ENCODE data around the gene SMC5. TPM values are rescaled to one million over a fixed set of nuclear protein-coding genes. Genes with fewer than 3 reads are reported as not detected.
"Not testable (repeated sequence)": the region's sequence is repeated elsewhere in the genome, so short reads cannot be mapped to it uniquely, and the experiment has no call there.

The SMC5 gene
- total RNA-seq, 1 donor from 2014 or later, result 14.7 TPM

GRCh38 chr9:70363760-70364159, 105.0 kb downstream of the SMC5 start:
- DNase-seq (ENCODE audit: low read depth in 2 of 2), result no peak

DNA sequence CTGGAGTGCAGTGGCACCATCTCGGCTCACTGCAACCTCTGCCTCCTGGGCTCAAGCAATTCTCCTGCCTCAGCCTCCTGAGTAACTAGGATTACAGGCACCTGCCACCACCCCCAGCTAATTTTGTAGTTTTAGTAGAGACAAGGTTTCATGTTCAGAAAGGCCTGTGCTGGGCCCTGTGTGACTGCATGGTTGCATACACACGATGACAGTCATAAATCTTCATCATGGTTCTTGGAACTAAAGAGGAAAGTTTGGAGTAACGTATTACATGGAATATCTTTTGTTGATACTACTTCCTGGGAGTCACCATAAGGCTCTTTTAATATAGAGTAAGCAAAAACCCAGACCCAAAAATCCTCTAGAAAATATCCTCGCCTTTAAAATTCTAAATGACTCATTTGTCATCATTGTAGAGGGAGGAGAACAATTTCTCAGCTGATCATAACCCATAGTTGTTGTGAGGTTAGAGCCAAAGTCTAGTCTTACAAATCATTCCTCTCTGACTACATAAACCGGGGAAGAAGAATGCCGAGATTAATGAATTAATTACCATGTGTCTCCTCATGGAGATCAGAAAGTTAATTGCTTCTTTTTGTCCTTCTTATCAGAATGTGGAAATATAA, 108.6 kb downstream of the SMC5 start:
- no peak for DNase-seq (ENCODE audit: low read depth in 2 of 2)

DNA sequence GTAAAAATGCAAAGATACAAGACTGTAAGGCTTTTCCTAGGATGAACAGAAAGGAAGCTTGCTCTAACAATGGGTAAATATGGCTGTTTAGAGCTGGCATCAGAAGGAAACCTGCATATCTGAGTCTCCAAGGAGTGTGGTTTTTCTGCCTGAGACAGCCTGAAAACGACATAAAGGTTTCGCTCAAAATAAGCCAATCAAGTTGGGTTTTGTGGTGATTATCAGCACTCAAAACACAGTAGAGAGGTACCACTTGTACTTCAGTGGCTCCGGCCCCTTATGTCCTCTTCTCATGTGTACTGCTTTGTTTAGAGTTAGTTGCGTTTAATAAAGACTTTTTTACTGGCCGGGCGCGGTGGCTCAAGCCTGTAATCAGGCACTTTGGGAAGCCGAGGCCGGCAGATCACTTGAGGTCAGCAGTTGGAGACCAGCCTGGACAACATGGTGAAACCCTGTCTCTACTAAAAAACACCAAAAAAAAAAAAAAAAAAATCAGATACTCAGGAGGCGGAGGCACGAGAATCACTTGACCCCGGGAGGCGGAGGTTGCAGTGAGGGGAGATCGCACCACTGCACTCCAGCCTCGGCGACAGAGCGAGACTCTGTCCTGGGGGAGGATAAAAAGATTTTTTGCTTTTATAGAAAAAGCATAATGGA, 116.3 kb downstream of the SMC5 start:
- no peak for DNase-seq (ENCODE audit: low read depth in 2 of 2)

- DNase-seq (ENCODE audit: low read depth in 2 of 2), result no peak
Measured at GRCh38 chr9:70382046-70382708, 123.4 kb downstream of the SMC5 start.

- no peak for DNase-seq (ENCODE audit: low read depth in 2 of 2)
Measured at GRCh38 chr9:70382709-70383605, 124.2 kb downstream of the SMC5 start.

DNA sequence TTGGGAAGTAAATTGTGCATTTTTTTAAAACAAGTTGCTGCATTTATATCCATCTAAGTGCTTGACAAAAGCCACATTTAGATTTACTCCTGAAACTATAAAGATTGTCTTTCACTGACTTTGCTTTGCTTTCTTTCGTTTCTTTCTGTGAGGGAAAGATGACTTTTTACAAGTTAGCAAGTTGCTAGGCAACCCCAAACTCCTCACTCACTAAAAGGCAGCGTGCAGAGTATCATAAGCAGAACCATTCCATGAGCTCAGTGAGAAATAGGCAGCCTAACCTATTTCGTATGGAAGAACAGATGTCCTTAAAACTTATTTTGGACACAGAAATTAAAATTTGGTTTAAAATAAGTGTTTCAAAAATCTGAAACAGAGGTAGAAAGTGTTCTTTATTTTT, 126.6 kb downstream of the SMC5 start:
- no peak for DNase-seq (ENCODE audit: low read depth in 2 of 2)

DNA sequence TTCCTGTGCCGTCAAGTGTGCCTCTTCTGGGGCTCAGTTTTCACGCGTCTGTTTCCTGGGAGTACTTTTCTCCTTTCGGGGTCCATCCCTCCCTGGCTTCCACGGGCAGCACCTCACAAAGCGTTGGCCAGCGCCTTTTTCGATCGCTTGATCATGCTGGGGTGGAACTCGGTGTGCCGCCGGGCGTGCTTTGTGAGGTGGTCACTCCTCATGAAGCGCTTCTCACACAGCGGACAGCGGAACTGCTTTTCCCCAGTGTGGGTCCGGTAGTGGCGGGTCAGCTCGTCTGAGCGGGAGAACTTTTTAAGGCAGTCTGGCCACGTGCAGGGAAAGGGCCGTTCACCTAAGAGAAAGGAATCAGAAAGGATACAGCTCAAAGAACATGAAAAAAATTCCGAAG, 128.9 kb downstream of the SMC5 start:
- DNase-seq (ENCODE audit: low read depth in 2 of 2), result no peak

GRCh38 chr9:70389188-70389587, 130.4 kb downstream of the SMC5 start:
- DNase-seq (ENCODE audit: low read depth in 2 of 2), result no peak

DNA sequence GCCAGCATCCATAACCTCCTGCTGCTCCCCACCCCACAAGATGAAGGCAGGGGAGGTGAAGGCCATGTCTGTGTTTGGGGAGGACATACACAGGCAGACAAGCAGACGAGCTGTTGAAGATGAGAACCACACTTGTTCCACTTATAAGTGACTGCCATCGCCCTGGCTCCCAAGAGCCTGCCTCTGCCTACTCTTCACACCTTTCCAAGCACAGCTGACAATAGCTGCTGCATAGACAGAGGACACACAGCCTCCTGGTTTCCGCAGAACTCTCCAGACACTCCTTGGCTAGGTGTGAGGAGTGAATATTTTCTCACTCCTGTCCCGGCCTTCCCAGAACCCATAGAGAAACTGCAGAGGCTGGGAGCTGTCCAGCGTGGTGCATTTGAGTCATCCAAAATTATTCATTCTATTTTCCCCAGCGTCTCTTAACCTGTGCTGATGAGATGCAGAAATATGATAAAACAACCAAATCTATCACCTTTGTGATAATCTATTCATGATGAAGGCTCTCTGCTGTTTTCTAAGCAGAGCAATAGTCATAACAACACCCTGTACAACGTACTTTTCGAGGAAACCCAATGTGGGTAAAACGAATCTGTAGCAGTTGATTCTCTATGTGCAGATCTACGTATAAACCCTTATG, 131.0 kb downstream of the SMC5 start:
- peak; percentile 37 to 59 for DNase-seq (ENCODE audit: low read depth in 2 of 2)

GRCh38 chr9:70390933-70391341, 132.2 kb downstream of the SMC5 start:
- DNase-seq (ENCODE audit: low read depth in 2 of 2), result peak in 1 of 2 donors; percentile 40

DNA sequence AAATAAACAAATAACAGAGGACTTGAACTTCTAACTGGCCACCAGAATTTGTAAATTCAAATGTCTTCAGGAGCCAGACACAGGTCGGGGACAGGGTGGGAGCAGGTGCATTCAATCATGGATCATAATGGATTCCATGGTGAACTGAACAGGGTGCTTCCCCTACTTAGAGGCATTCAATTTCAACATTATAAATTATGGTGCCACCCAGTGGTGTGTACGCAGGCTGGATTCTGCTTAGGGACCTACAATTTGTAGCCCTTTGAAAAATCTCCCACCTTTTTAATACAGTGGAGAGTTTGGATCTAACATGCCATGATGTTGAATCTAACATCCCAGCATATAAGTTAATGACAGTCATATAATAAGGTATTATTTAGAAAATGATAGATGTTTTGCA, 133.4 kb downstream of the SMC5 start:
- peak in 1 of 2 donors; percentile 37 for DNase-seq (ENCODE audit: low read depth in 2 of 2)

DNA sequence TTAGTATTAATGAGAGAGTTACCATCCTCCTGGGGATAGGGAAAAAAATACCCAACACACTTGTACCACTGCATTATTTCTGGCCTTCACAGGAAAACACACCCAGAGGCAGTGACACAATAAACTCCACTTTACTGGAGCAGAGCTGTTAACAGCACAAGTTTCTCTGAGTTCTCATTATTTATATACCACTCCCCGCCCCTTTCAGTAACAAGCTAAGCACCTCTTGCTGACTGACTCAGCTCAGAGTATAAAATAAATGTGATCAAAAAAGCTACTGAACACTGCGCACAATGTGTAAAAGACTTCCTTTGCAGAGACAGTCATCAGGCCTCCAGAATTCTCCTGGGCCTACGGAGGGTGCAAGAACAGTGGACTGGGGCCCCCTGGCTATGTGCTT, 134.1 kb downstream of the SMC5 start:
- DNase-seq (ENCODE audit: low read depth in 2 of 2), result peak in 1 of 2 donors; percentile 31

GRCh38 chr9:70395652-70396051, 136.9 kb downstream of the SMC5 start:
- no peak for DNase-seq (ENCODE audit: low read depth in 2 of 2)

GRCh38 chr9:70398145-70398556, 139.4 kb downstream of the SMC5 start:
- DNase-seq (ENCODE audit: low read depth in 2 of 2), result peak; percentile 33 to 56

GRCh38 chr9:70399141-70399540, 140.4 kb downstream of the SMC5 start:
- no peak for DNase-seq (ENCODE audit: low read depth in 2 of 2)

GRCh38 chr9:70400107-70400892, 141.5 kb downstream of the SMC5 start:
- no peak for DNase-seq (ENCODE audit: low read depth in 2 of 2)

GRCh38 chr9:70401241-70401640, 142.5 kb downstream of the SMC5 start:
- DNase-seq (ENCODE audit: low read depth in 2 of 2), result not testable (repeated sequence)

DNA sequence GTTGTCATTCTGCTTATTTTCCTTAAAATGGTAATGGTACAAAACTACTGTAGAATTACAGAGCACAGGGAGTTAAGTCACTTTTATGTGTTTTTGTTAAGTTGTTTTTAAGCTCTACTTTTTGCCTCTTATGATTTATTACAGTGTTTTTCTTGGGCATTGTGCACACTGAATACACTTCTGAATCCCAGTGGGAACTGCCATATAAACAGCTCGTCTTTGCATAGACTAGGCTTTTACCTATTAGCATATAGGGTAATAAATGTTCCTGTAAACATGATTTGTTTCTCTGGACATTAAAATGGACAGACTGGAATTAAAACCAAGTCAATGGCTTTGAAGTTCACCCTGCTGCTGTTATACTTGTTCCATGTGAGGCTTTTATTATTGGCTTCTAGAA, 143.4 kb downstream of the SMC5 start:
- no peak for DNase-seq (ENCODE audit: low read depth in 2 of 2)

DNA sequence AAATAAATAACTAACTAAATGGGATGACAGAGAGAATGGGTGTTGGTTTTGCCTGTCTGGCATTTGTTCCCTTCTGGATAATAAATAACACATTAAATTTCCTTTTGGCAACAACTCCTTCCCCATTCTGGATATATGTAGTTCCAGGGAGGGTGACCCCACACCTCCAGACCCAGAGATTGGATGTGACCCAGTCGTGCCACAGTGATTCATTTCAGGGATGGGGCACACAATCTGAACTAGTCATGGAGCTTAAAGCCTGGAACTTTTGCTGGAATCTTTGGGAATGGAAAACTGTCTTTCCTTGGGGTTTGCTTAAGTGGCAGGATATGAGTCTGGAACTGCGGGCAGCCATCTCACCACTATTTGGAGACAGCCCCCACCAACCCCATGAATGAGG, 144.4 kb downstream of the SMC5 start:
- peak in 1 of 2 donors; percentile 40 for DNase-seq (ENCODE audit: low read depth in 2 of 2)

DNA sequence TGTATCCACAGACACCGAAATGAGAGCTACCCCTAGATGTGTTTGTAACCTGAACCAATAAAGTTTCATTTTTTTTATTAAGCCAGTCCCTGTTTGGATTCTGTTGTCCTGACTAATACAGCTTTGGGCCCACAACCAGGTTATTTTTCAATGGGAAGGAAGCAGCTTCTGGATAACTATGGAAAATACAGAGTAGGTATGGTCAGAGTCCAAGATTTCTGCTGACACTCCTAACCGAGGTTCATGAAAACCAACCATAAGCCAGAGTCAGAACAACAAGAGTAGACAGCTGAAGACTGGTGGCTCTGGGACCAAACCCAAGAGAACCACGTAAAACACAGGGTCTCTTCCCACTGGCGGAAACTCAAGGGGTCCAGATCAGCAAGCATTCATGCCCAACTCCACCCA, 144.8 kb downstream of the SMC5 start:
- peak; percentile 49 to 96 for DNase-seq (ENCODE audit: low read depth in 2 of 2)

Measured in lung microvascular endothelial cell (primary cell).